ENCODE measurements around the gene ELOVL3. TPM values are rescaled to one million over a fixed set of nuclear protein-coding genes. Genes with fewer than 3 reads are reported as not detected.

The ELOVL3 gene
- total RNA-seq, 2 experiments from 2014 or later, result not detected

DNA sequence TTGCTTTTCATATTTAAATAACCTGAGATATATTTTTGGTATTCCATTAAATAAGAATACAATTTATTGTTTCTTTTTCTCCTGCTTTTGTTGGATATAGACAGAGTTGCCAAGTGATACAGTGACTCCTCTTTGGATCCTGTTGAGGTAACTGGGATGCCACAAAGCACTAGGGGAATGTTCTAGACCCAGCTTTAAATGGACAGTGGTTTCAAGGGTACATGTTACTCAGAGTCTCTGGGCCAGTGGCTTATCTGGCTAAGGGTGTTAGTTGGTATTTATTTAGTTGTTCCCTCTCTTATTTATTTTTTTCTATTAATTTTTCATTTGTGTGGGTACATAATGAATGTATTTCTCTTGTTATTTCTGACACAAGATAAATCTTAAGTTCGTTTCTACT is 28.3 kb downstream of the ELOVL3 start:
- intact Hi-C loops (cut with micrococcal nuclease), result no loop called here
- Mint-ChIP-seq H3K36me3 (ENCODE audit: low read depth) (peaks cover 14% of the 10 kb centered on the region), H3K27ac (no peak overlapping the region), H3K9me3 (no peaks in the 10 kb centered on the region), H3K4me3 (no peak overlapping the region), H3K4me1 (ENCODE audit: low read depth) (peaks cover 18% of the 10 kb centered on the region), H3K27me3 (no peaks in the 10 kb centered on the region)
- TF ChIP-seq, protein P1, sequence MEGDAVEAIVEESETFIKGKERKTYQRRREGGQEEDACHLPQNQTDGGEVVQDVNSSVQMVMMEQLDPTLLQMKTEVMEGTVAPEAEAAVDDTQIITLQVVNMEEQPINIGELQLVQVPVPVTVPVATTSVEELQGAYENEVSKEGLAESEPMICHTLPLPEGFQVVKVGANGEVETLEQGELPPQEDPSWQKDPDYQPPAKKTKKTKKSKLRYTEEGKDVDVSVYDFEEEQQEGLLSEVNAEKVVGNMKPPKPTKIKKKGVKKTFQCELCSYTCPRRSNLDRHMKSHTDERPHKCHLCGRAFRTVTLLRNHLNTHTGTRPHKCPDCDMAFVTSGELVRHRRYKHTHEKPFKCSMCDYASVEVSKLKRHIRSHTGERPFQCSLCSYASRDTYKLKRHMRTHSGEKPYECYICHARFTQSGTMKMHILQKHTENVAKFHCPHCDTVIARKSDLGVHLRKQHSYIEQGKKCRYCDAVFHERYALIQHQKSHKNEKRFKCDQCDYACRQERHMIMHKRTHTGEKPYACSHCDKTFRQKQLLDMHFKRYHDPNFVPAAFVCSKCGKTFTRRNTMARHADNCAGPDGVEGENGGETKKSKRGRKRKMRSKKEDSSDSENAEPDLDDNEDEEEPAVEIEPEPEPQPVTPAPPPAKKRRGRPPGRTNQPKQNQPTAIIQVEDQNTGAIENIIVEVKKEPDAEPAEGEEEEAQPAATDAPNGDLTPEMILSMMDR (IDR thresholded peaks at IDR 0.05), result no peak
- ChIA-PET POLR2A (interaction anchor here (0.7 kb wide), 1 partner anchor 599 kb away, joined by 3 read pairs; the partner anchor contains the start of gene BORCS7), CTCF (interaction anchor here (1.0 to 2.5 kb wide), 3 partner anchors 23 to 96 kb away, joined by 4 to 9 read pairs (median 4); no protein-coding TSS in a partner anchor)
- ATAC-seq, result no peak
- no peak for DNase-seq

DNA sequence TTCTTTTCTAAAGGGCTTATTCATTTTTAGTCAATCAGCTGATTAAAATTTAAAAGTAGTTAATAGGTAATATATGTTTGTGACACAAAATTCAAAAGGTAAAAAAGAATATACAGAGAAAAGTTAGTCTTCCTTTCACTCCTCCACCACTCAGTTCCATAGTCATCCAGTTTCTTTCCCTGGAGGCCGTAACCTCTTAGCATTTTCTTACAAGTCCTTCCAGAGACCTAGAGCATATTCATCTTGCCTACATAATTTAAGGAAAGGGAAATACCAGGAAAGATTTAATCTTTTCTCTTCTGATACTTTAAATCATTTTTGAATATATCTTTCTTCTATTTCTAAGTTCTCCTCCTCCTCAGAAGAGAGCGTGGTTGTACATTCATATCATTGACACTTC is 29.3 kb downstream of the ELOVL3 start:
- Mint-ChIP-seq H3K9me3 (no peaks in the 10 kb centered on the region), H3K4me1 (ENCODE audit: low read depth) (peaks cover 18% of the 10 kb centered on the region), H3K4me3 (no peak overlapping the region), H3K27me3 (no peaks in the 10 kb centered on the region), H3K27ac (no peak overlapping the region), H3K36me3 (ENCODE audit: low read depth) (peaks cover 20% of the 10 kb centered on the region)
- TF ChIP-seq, protein P1 (IDR thresholded peaks at IDR 0.05), result no peak
- CTCF ChIA-PET, result interaction anchor here (1.2 to 1.9 kb wide), 2 partner anchors 20 to 91 kb away, joined by 4 read pairs; no protein-coding TSS in a partner anchor
- ATAC-seq (no peak), DNase-seq (no peak)
- intact Hi-C loops (cut with micrococcal nuclease), result no loop called here
- POLR2A ChIA-PET, result no interaction called here

DNA sequence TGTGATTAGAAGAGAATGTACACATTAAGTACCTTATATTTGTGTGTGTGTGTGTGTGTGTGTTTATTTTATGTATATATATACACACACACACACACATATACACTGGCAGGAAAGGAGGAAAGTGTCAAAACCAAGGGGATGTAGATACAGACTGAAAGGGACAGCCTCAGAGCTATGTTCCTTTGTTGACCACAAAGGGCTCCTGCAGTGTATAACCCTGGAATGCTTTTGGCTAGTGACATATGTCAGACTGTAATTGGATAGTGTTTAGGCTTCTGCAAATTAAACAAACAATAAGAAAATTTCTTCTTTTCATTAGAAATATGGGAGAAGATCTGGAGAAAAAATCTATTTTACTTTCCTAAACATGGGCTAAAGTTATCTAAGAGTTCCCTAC is 35.1 kb downstream of the ELOVL3 start:
- Mint-ChIP-seq H3K36me3 (ENCODE audit: low read depth) (peaks cover 28% of the 10 kb centered on the region), H3K27me3 (no peaks in the 10 kb centered on the region), H3K9me3 (no peaks in the 10 kb centered on the region), H3K4me1 (ENCODE audit: low read depth) (peaks cover 17% of the 10 kb centered on the region), H3K4me3 (no peak overlapping the region), H3K27ac (no peak overlapping the region)
- ChIA-PET POLR2A (interaction anchor here (1.1 kb wide), 1 partner anchor 16 kb away, joined by 3 read pairs; the partner anchor contains the start of gene GBF1), CTCF (interaction anchor here (1.4 kb wide), 1 partner anchor 17 kb away, joined by 3 read pairs; no protein-coding TSS in a partner anchor)
- intact Hi-C loops (cut with micrococcal nuclease), result no loop called here
- TF ChIP-seq, protein P1 (IDR thresholded peaks at IDR 0.05), result no peak
- ATAC-seq, result no peak
- no peak for DNase-seq

DNA sequence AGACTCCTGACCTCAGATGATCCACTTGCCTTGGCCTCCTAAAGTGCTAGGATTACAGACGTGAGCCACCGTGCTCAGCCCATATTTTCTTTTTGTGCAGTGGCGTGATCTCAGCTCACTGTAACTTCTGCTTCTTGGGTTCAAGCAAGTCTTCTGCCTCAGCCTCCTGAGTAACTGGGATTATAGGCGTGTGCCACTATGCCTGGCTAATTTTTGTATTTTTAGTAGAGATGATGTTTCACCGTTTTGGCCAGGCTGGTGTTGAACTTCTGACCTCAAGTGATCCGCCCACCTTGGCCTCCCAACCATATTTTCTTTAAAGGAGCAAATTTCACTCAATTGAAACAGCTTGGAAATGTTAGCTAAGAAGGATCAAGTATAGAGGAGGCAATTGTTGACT is 35.7 kb downstream of the ELOVL3 start:
- H3K4me3 Mint-ChIP-seq, result no peak overlapping the region
- no peaks in the 10 kb centered on the region for H3K9me3 Mint-ChIP-seq
- no peaks in the 10 kb centered on the region for H3K27me3 Mint-ChIP-seq
- ChIA-PET CTCF (interaction anchor here (0.6 to 8.5 kb wide), 4 partner anchors 14 to 88 kb away, joined by 3 to 66 read pairs (median 3); no protein-coding TSS in a partner anchor), POLR2A (interaction anchor here (1.0 to 1.2 kb wide), 3 partner anchors 17 to 105 kb away, joined by 3 to 4 read pairs (median 3); partner anchors contain the start of gene GBF1)
- peaks cover 19% of the 10 kb centered on the region for H3K4me1 Mint-ChIP-seq (ENCODE audit: low read depth)
- ATAC-seq, result no peak
- no peak overlapping the region for H3K27ac Mint-ChIP-seq
- no peak for DNase-seq
- intact Hi-C loops (cut with micrococcal nuclease), result no loop called here
- peaks cover 28% of the 10 kb centered on the region for H3K36me3 Mint-ChIP-seq (ENCODE audit: low read depth)
- TF ChIP-seq, protein P1 (IDR thresholded peaks at IDR 0.05), result no peak

DNA sequence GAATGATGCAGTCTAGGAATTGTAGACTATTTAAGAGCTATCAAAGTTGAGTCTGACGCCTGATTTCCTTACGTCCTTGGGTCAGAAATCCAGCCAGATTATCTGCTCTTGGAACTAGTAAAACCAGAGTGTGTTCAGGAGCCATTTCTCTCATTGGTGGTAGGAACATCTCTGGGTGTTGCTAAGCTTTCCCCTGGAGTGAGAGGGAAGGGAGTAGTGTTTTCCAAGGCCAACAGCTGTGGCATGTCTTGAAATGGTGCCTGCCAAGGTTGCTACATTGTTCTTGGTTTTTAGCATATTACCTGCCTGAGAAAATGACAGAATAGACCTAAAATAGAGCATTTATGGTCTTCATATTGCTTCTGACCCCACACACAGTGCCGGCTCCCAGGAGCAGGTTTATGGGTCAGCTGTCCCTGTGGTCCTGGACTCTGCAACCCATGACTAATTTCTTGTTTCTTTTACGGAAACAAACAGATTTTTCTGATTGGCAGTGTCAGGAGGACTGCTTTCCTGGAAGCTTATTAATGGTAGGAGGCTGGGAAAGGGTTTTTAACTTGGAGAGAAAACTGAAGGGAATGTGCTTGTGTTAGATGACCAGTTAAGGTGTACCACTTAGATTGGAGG is 36.8 kb downstream of the ELOVL3 start:
- DNase-seq, result no peak
- no peak overlapping the region for H3K4me3 Mint-ChIP-seq
- ATAC-seq, result no peak
- TF ChIP-seq, protein P1 (IDR thresholded peaks at IDR 0.05), result no peak
- peaks cover 31% of the 10 kb centered on the region for H3K36me3 Mint-ChIP-seq (ENCODE audit: low read depth)
- POLR2A ChIA-PET, result interaction anchor here (1.0 to 1.2 kb wide), 2 partner anchors 98 to 106 kb away, joined by 3 to 4 read pairs; no protein-coding TSS in a partner anchor
- H3K27ac Mint-ChIP-seq, result no peak overlapping the region
- H3K27me3 Mint-ChIP-seq, result no peaks in the 10 kb centered on the region
- peaks cover 28% of the 10 kb centered on the region for H3K4me1 Mint-ChIP-seq (ENCODE audit: low read depth)
- no peaks in the 10 kb centered on the region for H3K9me3 Mint-ChIP-seq
- CTCF ChIA-PET, result interaction anchor here (8.5 kb wide), 1 partner anchor 32 kb away, joined by 66 read pairs; no protein-coding TSS in a partner anchor
- intact Hi-C loops (cut with micrococcal nuclease), result no loop called here
